SK-N-MC (cell line): ENCODE data around the gene CIITA.

ENCODE experiments used
- DNase-seq: peaks from one replicate; pipeline ENCODE4 v3.0.0-alpha.2; 2011; ENCODE audit warnings: low read depth, low spot score
- H3K27ac ChIP-seq: fragments of 200-600 bp; sonication (generic); 2 replicates; pipeline ENCODE4 v1.5.1; 2016; ENCODE audit warnings: mixed run types
- H3K36me3 ChIP-seq: fragments of 200-600 bp; sonication (generic); 2 replicates; pipeline ENCODE4 v1.6.1; 2017; ENCODE audit warnings: antibody characterized with exemption, low read length, mixed read lengths; ENCODE audit not compliant: insufficient read depth
- H3K4me3 ChIP-seq: fragments of 200-600 bp; sonication (generic); 2 replicates; pipeline ENCODE4 v1.5.1; 2016
- H3K9ac ChIP-seq: fragments of 200-600 bp; sonication (generic); 2 replicates; pipeline ENCODE4 v1.8.0; 2017; ENCODE audit warnings: mixed run types, mixed read lengths; ENCODE audit not compliant: insufficient read length
- H3K9me3 ChIP-seq: fragments of 200-600 bp; sonication (generic); 2 replicates; pipeline ENCODE4 v1.6.1; 2017; ENCODE audit warnings: low read depth, mild to moderate bottlenecking, antibody characterized with exemption, low read length, moderate library complexity, mixed read lengths
- EZH2 ChIP-seq: fragments of 200-600 bp; sonication (generic); IDR thresholded peaks from one replicate; pipeline ENCODE4 v1.6.1; 2017; ENCODE audit warnings: antibody characterized with exemption
- FOXP2 ChIP-seq: optimal IDR thresholded peaks from 2 replicates; pipeline ENCODE3; 2011; ENCODE audit warnings: mild to moderate bottlenecking, moderate library complexity; ENCODE audit not compliant: insufficient read depth; ENCODE audit errors: extremely low read length, control extremely low read depth
- POLR2AphosphoS5 ChIP-seq: IDR thresholded peaks from 2 replicates; pipeline ENCODE4 v1.6.1; 2012; ENCODE audit warnings: mild to moderate bottlenecking, low read depth, low read length, borderline replicate concordance

The CIITA gene

GRCh38 chr16:10979717-10980601 is 103.0 kb downstream of the CIITA start:
- H3K9ac ChIP-seq, result no peak overlapping the region
- H3K36me3 ChIP-seq, result no peaks in the 10 kb centered on the region
- no peak for TF ChIP-seq POLR2AphosphoS5
- no peak for TF ChIP-seq FOXP2
- TF ChIP-seq EZH2, result no peak
- no peaks in the 10 kb centered on the region for H3K9me3 ChIP-seq
- peak; percentile 28 for DNase-seq
- peak overlapping the region; percentile 25; the same call in 1 of the 2 replicates for H3K27ac ChIP-seq
- H3K4me3 ChIP-seq, result no peak overlapping the region

GRCh38 chr16:10980813-10981212 is 103.8 kb downstream of the CIITA start:
- Histone ChIP-seq H3K36me3 (no peaks in the 10 kb centered on the region), H3K4me3 (no peak overlapping the region), H3K9ac (no peak overlapping the region), H3K27ac (no peak overlapping the region), H3K9me3 (no peaks in the 10 kb centered on the region)
- DNase-seq, result no peak
- TF ChIP-seq FOXP2, result no peak
- no peak for TF ChIP-seq POLR2AphosphoS5
- TF ChIP-seq EZH2, result no peak

DNA sequence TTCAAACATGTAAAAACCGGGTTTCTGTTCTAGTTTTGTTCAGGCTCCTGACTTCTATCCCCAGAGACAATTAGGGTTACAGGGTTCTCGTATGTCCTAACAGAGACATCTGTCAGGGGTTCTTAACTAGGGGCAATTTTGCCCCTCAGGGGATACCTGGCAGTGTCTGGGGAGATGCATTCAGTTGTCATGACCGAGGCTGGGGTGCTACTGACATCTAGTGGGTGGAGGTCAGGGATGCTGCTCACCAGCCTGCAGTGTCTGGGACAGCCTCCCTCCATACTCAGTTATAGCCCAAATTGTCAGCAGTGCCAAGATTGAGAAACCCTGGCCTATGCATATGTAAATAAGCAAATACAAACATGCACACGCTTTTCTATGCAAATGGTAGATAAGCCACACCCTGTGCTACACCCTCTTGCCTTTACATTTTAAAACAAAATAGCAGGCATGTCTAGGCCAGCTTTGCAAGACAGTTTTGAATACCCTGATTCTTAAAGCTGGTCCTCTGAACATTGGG is 104.8 kb downstream of the CIITA start:
- Histone ChIP-seq H3K27ac (no peak overlapping the region), H3K36me3 (no peaks in the 10 kb centered on the region), H3K9ac (no peak overlapping the region), H3K9me3 (no peaks in the 10 kb centered on the region), H3K4me3 (no peak overlapping the region)
- TF ChIP-seq POLR2AphosphoS5, result no peak
- no peak for TF ChIP-seq FOXP2
- no peak for TF ChIP-seq EZH2
- no peak for DNase-seq

- no peak for DNase-seq
- Histone ChIP-seq H3K36me3 (no peaks in the 10 kb centered on the region), H3K9ac (no peak overlapping the region), H3K9me3 (no peaks in the 10 kb centered on the region), H3K27ac (no peak overlapping the region), H3K4me3 (no peak overlapping the region)
- TF ChIP-seq POLR2AphosphoS5, result no peak
- TF ChIP-seq FOXP2, result no peak
- TF ChIP-seq EZH2, result no peak
Measured at GRCh38 chr16:10982465-10983150, 105.6 kb downstream of the CIITA start.

DNA sequence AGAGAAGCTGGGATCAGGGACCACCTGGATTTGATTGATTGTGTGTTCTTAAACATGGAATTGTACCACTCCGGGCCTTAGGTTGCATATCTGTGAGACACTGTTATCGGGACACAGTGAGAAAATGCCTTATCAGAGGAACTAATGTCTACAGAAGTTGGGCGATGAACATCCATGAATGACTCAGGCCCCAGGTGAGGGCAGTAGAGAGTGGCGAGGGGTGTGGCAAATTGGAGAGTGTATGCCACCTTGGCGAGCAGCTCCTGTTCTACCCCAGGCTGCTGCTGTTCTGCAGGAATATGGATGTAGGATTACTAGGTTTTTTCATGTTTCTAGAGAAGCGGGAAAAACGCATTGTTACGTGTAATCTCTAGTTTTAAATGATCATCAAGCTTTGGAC is 106.2 kb downstream of the CIITA start:
- Histone ChIP-seq H3K9me3 (no peaks in the 10 kb centered on the region), H3K4me3 (no peak overlapping the region), H3K36me3 (no peaks in the 10 kb centered on the region), H3K9ac (no peak overlapping the region), H3K27ac (no peak overlapping the region)
- TF ChIP-seq FOXP2, result no peak
- TF ChIP-seq POLR2AphosphoS5, result no peak
- TF ChIP-seq EZH2, result no peak
- no peak for DNase-seq

- H3K9ac ChIP-seq, result no peak overlapping the region
- no peak overlapping the region for H3K4me3 ChIP-seq
- DNase-seq, result no peak
- TF ChIP-seq EZH2, result no peak
- no peak for TF ChIP-seq FOXP2
- TF ChIP-seq POLR2AphosphoS5, result no peak
- no peaks in the 10 kb centered on the region for H3K9me3 ChIP-seq
- H3K36me3 ChIP-seq, result no peaks in the 10 kb centered on the region
- H3K27ac ChIP-seq, result no peak overlapping the region
Measured at GRCh38 chr16:10984509-10984908, 107.5 kb downstream of the CIITA start.
